HepG2 (cell line): ENCODE results near the gene DNASE1. TPM values are rescaled to one million over a fixed set of nuclear protein-coding genes. Genes with fewer than 3 reads are reported as not detected.

Experiments used
- CAMTA2 ChIP-seq: sonication (generic); formaldehyde crosslinking; IDR thresholded peaks from 2 replicates; pipeline ENCODE4 v1.4.0; 2020; ENCODE audit warnings: mild to moderate bottlenecking, missing genetic modification reagents, borderline replicate concordance
- CCDC6 ChIP-seq: sonication (generic); formaldehyde crosslinking; IDR thresholded peaks from 2 replicates; pipeline ENCODE4 v1.8.1; 2022; ENCODE audit warnings: mild to moderate bottlenecking, missing genetic modification reagents, moderate library complexity
- E2F1 ChIP-seq: sonication (generic); formaldehyde crosslinking; IDR thresholded peaks from 2 replicates; pipeline ENCODE4 v1.5.0; 2020; ENCODE audit warnings: missing genetic modification reagents
- ESRRA ChIP-seq: sonication (generic); formaldehyde crosslinking; IDR thresholded peaks from 2 replicates; pipeline ENCODE4 v1.5.1; 2020; ENCODE audit warnings: mild to moderate bottlenecking, low read depth, missing genetic modification reagents
- MYC ChIP-seq: sonication (generic); formaldehyde crosslinking; IDR thresholded peaks from 2 replicates; pipeline ENCODE4 v1.9.0; 2021; ENCODE audit warnings: missing genetic modification reagents, borderline replicate concordance
- NR2F6 ChIP-seq, 2 experiments: IDR thresholded peaks; 2 replicates each; pipeline ENCODE4 v1.6.1; 2016; ENCODE audit warnings: antibody characterized with exemption in 1 of 2, mild to moderate bottlenecking in 1 of 2
- RXRB ChIP-seq: IDR thresholded peaks from 2 replicates; pipeline ENCODE4 v1.6.1; 2016; ENCODE audit warnings: borderline replicate concordance, missing genetic modification reagents, missing compliant biosample characterization
- SP140L ChIP-seq: sonication (generic); formaldehyde crosslinking; IDR thresholded peaks from 2 replicates; pipeline ENCODE4 v1.4.0; 2020; ENCODE audit warnings: missing genetic modification reagents, borderline replicate concordance
- TARDBP ChIP-seq: sonication (generic); formaldehyde crosslinking; IDR thresholded peaks from 2 replicates; pipeline ENCODE4 v1.8.0; 2022; ENCODE audit warnings: mild to moderate bottlenecking, missing genetic modification reagents
- ZMYM4 ChIP-seq: sonication (generic); formaldehyde crosslinking; IDR thresholded peaks from 2 replicates; pipeline ENCODE4 v1.8.1; 2023; ENCODE audit warnings: mild to moderate bottlenecking, missing genetic modification reagents
- ZNF225 ChIP-seq: sonication (generic); formaldehyde crosslinking; IDR thresholded peaks from 2 replicates; pipeline ENCODE4 v1.4.0; 2020; ENCODE audit warnings: mild to moderate bottlenecking, missing genetic modification reagents
- ZNF281 ChIP-seq: sonication (generic); formaldehyde crosslinking; IDR thresholded peaks from 2 replicates; pipeline ENCODE4 v1.4.0; 2020; ENCODE audit warnings: missing genetic modification reagents, borderline replicate concordance
- ZNF317 ChIP-seq: sonication (generic); formaldehyde crosslinking; IDR thresholded peaks from 2 replicates; pipeline ENCODE4 v1.5.0; 2020; ENCODE audit warnings: mild to moderate bottlenecking, missing genetic modification reagents
- ZNF558 ChIP-seq: sonication (generic); formaldehyde crosslinking; IDR thresholded peaks from 2 replicates; pipeline ENCODE4 v1.9.0; 2022; ENCODE audit warnings: mild to moderate bottlenecking, missing genetic modification reagents, borderline replicate concordance
- ZNF788 ChIP-seq: sonication (generic); formaldehyde crosslinking; IDR thresholded peaks from 2 replicates; pipeline ENCODE4 v1.5.0; 2020; ENCODE audit warnings: mild to moderate bottlenecking, missing genetic modification reagents, borderline replicate concordance
- polyA plus RNA-seq, 8 experiments: library from polyadenylated mRNA; depleted of rRNA in 3 of 8; stranded (reverse) in 7 of 8; unstranded in 1 of 8; fragments of >200 nt; fragmentation: Illumina TruSeq in 4 of 8; extraction: Trizol in 4 of 8; gene quantifications; 2 replicates each; pipeline versions ENCODE4 v1.2.1 to v1.2.3, GENCODE V29; 2011 to 2016; ENCODE audit warnings: low read depth in 4 of 8, missing spikeins in 1 of 8, mixed read lengths in 1 of 8; ENCODE audit not compliant: insufficient read depth in 1 of 8
- total RNA-seq, 5 experiments: library from RNA; depleted of rRNA; stranded (reverse); fragments of >200 nt; fragmentation: Illumina TruSeq; extraction: Trizol; gene quantifications; 2 replicates each; pipeline ENCODE4 v1.2.3, GENCODE V29; 2016; ENCODE audit warnings: low read depth in 1 of 5
- TF ChIP-seq, protein P1 (sequence below): sonication (generic); formaldehyde crosslinking; IDR thresholded peaks from 2 replicates; pipeline ENCODE4 v1.4.0; 2020; ENCODE audit warnings: missing genetic modification reagents
- TF ChIP-seq, protein P2 (sequence below): sonication (generic); formaldehyde crosslinking; IDR thresholded peaks from 2 replicates; pipeline ENCODE4 v1.4.0; 2020; ENCODE audit warnings: missing genetic modification reagents
- TF ChIP-seq, protein P3 (sequence below): sonication (generic); formaldehyde crosslinking; IDR thresholded peaks from 2 replicates; pipeline ENCODE4 v1.8.1; 2023; ENCODE audit warnings: mild to moderate bottlenecking, missing genetic modification reagents
- TF ChIP-seq, protein P4 (sequence below): IDR thresholded peaks from 2 replicates; pipeline ENCODE4 v1.6.1; 2016; ENCODE audit warnings: mild to moderate bottlenecking, missing biosample characterization, missing genetic modification reagents

DNASE1 gene
- total and polyA plus RNA-seq, 2 of the 13 experiments (the other 11 are each of a cell fraction or from before 2014, with no cell fraction given): 7.1 to 11.1 TPM

DNA sequence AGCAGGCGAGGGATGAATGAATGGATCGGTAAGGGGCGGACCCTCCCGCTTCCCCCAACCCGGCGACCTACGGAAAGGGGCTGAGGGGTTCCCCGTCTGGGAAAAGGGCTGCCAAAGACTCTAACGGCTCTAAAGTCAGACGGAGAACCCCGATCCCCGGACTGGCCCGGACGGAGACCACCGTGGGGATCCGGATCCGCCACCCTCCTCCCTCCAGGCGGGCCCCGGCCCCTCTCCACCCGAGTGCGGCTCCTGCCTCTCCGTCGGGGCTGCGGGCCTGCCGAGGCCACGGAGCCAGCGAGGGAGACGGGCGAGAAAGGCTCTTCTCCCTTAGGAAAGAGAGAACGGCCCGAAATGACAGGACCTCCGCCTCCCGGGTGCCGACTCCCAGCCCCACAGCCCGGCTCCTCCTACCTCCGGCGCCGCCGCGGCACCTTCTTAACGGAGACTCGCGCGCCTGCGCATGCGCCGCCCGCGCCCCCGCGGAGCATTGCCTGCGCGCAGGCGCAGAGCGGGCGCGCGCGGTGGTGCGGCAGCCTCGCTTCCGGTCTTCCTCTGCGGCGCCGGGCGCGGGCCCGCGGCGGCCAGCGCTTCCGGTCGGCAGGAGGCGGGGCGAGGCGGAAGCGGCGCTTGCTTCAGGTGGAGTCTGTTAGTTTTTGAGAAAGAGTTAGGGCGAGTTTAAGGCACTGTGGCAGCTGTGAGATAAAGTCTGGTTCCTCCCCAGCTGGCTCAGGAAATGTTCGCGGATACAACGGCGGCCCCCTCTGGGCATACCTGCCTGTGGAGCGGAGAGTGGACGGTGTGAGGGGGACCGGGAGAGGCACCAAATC is 43.1 kb upstream of the DNASE1 start, which contains the start of gene SLX4 (continued):
- TF ChIP-seq, protein P1, sequence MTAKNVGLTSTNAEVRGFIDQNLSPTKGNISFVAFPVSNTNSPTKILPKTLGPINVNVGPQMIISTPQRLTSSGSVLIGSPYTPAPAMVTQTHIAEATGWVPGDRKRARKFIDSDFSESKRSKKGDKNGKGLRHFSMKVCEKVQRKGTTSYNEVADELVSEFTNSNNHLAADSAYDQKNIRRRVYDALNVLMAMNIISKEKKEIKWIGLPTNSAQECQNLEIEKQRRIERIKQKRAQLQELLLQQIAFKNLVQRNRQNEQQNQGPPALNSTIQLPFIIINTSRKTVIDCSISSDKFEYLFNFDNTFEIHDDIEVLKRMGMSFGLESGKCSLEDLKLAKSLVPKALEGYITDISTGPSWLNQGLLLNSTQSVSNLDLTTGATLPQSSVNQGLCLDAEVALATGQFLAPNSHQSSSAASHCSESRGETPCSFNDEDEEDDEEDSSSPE: peak; percentile 53
- TF ChIP-seq MYC (CRISPR knock-in tag) (peak; percentile 15; the same call in 1 of the 2 replicates), ZMYM4 (CRISPR knock-in tag) (peak; percentile 55; the same call in 1 of the 2 replicates), ZNF317 (CRISPR knock-in tag) (peak; percentile 55; the same call in 1 of the 2 replicates), ZNF225 (CRISPR knock-in tag) (0 out of 2 replicates have a peak, but pooled peaks have one; percentile 30), NR2F6 (IDR thresholded peaks at IDR 0.05) (no peak), NR2F6 (CRISPR knock-in tag; IDR thresholded peaks at IDR 0.05) (no peak), E2F1 (no peak; the same call in 1 of the 2 replicates), ZNF558 (CRISPR knock-in tag) (no peak), TARDBP (CRISPR knock-in tag) (no peak), RXRB (no peak), ZNF788 (CRISPR knock-in tag) (0 out of 2 replicates have a peak, but pooled peaks have one; percentile 14), CCDC6 (CRISPR knock-in tag) (no peak), ESRRA (CRISPR knock-in tag) (0 out of 2 replicates have a peak, but pooled peaks have one; percentile 9), ZNF281 (CRISPR knock-in tag) (no peak), SP140L (CRISPR knock-in tag) (no peak), CAMTA2 (CRISPR knock-in tag) (0 out of 2 replicates have a peak, but pooled peaks have one; percentile 51)
- TF ChIP-seq, protein P2, sequence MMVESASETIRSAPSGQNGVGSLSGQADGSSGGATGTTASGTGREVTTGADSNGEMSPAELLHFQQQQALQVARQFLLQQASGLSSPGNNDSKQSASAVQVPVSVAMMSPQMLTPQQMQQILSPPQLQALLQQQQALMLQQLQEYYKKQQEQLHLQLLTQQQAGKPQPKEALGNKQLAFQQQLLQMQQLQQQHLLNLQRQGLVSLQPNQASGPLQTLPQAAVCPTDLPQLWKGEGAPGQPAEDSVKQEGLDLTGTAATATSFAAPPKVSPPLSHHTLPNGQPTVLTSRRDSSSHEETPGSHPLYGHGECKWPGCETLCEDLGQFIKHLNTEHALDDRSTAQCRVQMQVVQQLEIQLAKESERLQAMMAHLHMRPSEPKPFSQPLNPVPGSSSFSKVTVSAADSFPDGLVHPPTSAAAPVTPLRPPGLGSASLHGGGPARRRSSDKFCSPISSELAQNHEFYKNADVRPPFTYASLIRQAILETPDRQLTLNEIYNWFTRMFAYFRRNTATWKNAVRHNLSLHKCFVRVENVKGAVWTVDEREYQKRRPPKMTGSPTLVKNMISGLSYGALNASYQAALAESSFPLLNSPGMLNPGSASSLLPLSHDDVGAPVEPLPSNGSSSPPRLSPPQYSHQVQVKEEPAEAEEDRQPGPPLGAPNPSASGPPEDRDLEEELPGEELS (CRISPR knock-in tag): 0 out of 2 replicates have a peak, but pooled peaks have one; percentile 8
- TF ChIP-seq, protein P3, sequence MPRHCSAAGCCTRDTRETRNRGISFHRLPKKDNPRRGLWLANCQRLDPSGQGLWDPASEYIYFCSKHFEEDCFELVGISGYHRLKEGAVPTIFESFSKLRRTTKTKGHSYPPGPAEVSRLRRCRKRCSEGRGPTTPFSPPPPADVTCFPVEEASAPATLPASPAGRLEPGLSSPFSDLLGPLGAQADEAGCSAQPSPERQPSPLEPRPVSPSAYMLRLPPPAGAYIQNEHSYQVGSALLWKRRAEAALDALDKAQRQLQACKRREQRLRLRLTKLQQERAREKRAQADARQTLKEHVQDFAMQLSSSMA (CRISPR knock-in tag): peak; percentile 95
- TF ChIP-seq, protein P4, sequence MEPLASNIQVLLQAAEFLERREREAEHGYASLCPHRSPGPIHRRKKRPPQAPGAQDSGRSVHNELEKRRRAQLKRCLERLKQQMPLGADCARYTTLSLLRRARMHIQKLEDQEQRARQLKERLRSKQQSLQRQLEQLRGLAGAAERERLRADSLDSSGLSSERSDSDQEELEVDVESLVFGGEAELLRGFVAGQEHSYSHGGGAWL: peak; percentile 59; the same call in 1 of the 2 replicates
